Keratinocyte (primary cell): ENCODE data around the gene ADAMTS9.

Experiments
- CTCF ChIP-seq, 3 experiments: IDR thresholded peaks in 1 of 3; conservative IDR thresholded peaks in 1 of 3; optimal IDR thresholded peaks in 1 of 3; 2 replicates in 2 of 3; 3 replicates in 1 of 3; pipeline versions ENCODE3 to v1.5.1; 2011; ENCODE audit warnings: low read length in 3 of 3, mild to moderate bottlenecking in 3 of 3, moderate library complexity in 2 of 3, control low read depth in 1 of 3, inconsistent platforms in 1 of 3; ENCODE audit not compliant: insufficient read depth in 2 of 3; ENCODE audit errors: extremely low read depth in 1 of 3
- EZH2 ChIP-seq: IDR thresholded peaks from one replicate; pipeline ENCODE4 v1.6.1; 2012; ENCODE audit warnings: inconsistent platforms, mild to moderate bottlenecking, low read length, moderate library complexity

DNA sequence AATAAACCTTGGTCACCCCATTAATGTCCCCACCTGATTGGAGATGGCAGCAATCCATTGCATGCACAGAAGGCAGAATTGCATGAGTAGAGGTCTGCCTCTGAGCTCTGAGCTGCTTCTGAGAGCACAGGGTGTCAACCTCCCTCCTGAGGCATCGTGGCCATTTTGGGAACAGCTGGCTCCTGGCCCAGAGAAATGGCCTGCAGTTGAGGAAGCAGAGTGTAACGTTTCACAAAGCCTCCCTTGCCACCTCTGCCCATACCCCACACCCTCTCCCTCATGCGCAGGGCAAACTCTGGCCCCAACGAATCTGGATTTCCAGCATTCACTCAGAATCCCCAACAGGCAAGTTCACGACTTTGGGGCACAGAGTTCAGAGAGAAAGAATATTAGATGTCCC, 198.9 kb downstream of the ADAMTS9 start:
- no peak for TF ChIP-seq CTCF (optimal IDR thresholded peaks at IDR 0.05 in 1 of 3, IDR thresholded peaks at IDR 0.05 in 1 of 3, conservative IDR thresholded peaks at IDR 0.05 in 1 of 3; ENCODE audit: extremely low read depth in 1 of 3, insufficient read depth in 2 of 3, low read length in 3 of 3)
- no peak for TF ChIP-seq EZH2
